ENCODE measurements around the gene RIPOR3.

The RIPOR3 gene

DNA sequence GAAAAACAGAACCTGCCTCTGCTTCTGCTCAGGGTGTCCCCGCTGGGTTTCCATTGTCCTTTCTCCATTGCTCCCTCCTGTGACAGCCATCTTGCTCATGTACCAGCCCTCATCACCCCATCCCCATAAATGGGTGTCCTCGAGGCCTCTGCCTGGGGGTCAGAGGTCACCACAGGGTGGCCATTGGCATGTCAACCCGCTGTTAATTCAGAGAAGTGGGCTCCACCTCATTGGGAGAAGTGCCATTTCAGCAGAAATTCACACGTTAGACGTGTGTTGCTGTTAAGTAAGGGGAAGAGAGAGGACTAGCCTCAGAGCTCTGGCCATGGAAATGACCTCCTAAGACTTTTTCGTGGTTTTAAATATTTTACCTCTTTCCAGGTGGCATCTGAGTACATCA is 109.2 kb downstream of the RIPOR3 start:
- H3K9me3 ChIP-seq, result no peaks in the 10 kb centered on the region
- no peak overlapping the region for H3K4me3 ChIP-seq (ENCODE audit: low read depth in 1 of 2, low read length in 1 of 2)
- no peaks in the 10 kb centered on the region for H3K27me3 ChIP-seq
- TF ChIP-seq, protein P1, sequence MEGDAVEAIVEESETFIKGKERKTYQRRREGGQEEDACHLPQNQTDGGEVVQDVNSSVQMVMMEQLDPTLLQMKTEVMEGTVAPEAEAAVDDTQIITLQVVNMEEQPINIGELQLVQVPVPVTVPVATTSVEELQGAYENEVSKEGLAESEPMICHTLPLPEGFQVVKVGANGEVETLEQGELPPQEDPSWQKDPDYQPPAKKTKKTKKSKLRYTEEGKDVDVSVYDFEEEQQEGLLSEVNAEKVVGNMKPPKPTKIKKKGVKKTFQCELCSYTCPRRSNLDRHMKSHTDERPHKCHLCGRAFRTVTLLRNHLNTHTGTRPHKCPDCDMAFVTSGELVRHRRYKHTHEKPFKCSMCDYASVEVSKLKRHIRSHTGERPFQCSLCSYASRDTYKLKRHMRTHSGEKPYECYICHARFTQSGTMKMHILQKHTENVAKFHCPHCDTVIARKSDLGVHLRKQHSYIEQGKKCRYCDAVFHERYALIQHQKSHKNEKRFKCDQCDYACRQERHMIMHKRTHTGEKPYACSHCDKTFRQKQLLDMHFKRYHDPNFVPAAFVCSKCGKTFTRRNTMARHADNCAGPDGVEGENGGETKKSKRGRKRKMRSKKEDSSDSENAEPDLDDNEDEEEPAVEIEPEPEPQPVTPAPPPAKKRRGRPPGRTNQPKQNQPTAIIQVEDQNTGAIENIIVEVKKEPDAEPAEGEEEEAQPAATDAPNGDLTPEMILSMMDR (IDR thresholded peaks at IDR 0.05), result no peak
- no peak overlapping the region for H3K27ac ChIP-seq
- H3K36me3 ChIP-seq, result peaks cover 99% of the 10 kb centered on the region
- peaks cover 13 to 14% of the 10 kb centered on the region in 2 experiments for H3K4me1 ChIP-seq (ENCODE audit: control insufficient read depth in 1 of 2, insufficient read depth in 1 of 2, low read depth in 1 of 2, low read length in 1 of 2)

DNA sequence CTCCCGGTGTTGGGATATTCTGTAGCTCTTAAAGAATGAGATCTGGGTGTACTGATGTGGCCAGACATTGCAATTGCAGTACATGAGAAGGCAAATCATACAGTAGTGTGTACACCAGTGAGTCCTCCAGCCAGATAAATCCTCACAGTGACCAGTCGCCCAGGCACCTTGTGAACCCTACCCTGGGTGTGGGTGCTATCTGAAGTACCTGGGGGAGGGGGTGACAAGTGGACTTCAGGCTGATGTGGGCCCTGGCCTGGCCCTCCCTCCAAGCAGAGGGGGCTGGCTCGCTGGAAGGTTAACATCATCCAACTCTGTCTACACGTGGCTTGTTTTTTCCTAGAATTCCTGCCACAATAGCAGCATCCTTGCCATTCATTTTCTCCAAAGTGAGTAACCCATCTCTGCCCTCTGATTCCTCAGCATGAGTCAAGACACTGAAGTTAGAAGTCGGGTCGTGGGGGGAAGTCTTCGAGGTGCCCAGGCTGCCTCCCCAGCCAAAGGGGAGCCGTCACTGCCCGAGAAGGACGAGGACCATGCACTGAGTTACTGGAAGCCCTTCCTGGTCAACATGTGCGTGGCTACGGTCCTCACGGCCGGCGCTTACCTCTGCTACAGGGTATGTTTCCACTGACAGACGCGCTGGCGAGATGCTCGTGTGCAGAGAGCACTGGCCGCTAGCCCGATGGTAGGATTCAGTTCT is 110.3 kb downstream of the RIPOR3 start:
- no peaks in the 10 kb centered on the region for H3K9me3 ChIP-seq
- H3K27me3 ChIP-seq, result no peaks in the 10 kb centered on the region
- H3K4me1 ChIP-seq (ENCODE audit: control insufficient read depth in 1 of 2, insufficient read depth in 1 of 2, low read depth in 1 of 2, low read length in 1 of 2), result peaks cover 13 to 14% of the 10 kb centered on the region in 2 experiments
- H3K4me3 ChIP-seq (ENCODE audit: low read depth in 1 of 2, low read length in 1 of 2), result no peak overlapping the region
- no peak overlapping the region for H3K27ac ChIP-seq
- H3K36me3 ChIP-seq, result peaks cover 98% of the 10 kb centered on the region
- TF ChIP-seq, protein P1 (IDR thresholded peaks at IDR 0.05), result no peak

DNA sequence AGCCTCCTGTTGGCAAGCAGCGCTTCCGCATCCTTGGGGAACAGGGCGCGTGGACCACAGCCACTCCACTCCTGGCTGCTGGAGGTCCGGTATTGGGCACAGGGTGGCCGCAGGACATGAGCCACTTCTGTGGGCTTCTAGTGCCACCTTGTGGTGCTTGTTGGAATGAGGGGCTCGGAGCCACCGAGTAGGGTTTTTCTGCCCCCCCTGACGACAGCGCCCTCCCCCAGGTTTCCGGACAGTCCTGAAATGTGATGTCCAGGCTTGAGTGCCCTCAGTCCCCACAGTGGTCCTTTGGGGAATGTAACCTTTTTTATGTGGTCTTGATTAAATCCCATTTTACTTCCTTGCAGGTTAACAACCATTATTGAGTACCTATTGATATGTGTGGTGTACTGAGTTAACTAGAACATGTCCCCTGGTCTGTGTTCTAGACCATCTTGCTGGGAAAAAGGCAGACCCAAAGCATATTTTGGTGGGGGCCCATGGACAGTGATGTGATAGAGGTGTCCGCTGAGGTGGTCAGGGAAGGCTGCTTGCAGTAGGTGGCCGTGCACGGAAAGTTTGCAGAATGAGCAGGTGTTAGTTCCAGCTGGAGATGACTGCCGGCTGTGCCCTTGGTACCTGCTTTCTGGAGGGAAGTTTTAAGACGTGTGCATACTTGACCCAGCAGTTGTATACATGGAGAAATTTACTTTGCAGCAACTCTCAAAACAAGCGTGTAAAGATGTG is 111.2 kb downstream of the RIPOR3 start:
- TF ChIP-seq, protein P1 (IDR thresholded peaks at IDR 0.05), result peak; percentile 48
- Histone ChIP-seq H3K27ac (no peak overlapping the region), H3K36me3 (peaks cover 98% of the 10 kb centered on the region), H3K4me3 (ENCODE audit: low read depth in 1 of 2, low read length in 1 of 2) (no peak overlapping the region), H3K27me3 (no peaks in the 10 kb centered on the region), H3K4me1 (ENCODE audit: control insufficient read depth in 1 of 2, insufficient read depth in 1 of 2, low read depth in 1 of 2, low read length in 1 of 2) (peaks cover 11 to 12% of the 10 kb centered on the region in 2 experiments), H3K9me3 (no peaks in the 10 kb centered on the region)

DNA sequence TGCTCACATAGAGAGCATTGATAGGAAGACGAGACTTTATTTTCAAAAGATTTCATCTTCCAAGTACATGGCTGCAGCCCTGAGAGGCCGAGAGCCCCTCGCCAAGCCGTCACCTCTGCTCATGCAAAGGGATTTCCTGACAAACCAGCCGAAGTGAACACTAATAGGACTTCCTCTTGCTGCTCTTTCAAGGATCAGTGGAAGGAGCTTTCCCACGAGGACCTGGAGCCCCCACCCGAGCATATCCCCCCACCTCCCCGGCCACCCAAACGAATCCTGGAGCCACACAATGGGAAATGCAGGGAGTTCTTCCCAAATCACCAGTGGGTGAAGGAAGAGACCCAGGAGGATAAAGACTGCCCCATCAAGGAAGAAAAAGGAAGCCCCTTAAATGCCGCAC is 111.8 kb downstream of the RIPOR3 start:
- Histone ChIP-seq H3K36me3 (peaks cover 99% of the 10 kb centered on the region), H3K4me3 (ENCODE audit: low read depth in 1 of 2, low read length in 1 of 2) (no peak overlapping the region), H3K9me3 (no peaks in the 10 kb centered on the region), H3K27ac (no peak overlapping the region), H3K27me3 (no peaks in the 10 kb centered on the region), H3K4me1 (ENCODE audit: control insufficient read depth in 1 of 2, insufficient read depth in 1 of 2, low read depth in 1 of 2, low read length in 1 of 2) (peaks cover 4 to 5% of the 10 kb centered on the region in 2 experiments)
- TF ChIP-seq, protein P1 (IDR thresholded peaks at IDR 0.05), result no peak

DNA sequence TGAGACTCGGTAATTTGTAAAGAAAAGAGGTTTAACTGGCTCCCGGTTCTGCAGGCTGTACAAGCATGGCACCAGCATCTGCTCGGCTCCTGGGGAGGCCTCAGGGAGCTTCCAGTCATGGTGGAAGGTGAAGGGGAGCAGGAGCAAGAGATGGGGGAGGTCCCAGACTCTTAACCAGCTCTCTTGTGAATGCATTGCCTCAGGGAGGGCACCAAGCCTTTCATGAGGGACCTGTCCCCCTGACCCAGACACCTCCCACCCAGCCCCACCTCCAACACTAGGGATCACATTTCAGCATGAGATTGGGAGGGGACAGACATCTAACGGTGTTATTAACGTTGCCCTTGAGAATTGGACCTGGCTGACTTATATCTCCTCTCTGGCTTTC is 112.6 kb downstream of the RIPOR3 start:
- peaks cover 99% of the 10 kb centered on the region for H3K36me3 ChIP-seq
- TF ChIP-seq, protein P1 (IDR thresholded peaks at IDR 0.05), result no peak

More for the DNA sequence above, 112.6 kb downstream of the RIPOR3 start:
- Histone ChIP-seq H3K4me1 (ENCODE audit: control insufficient read depth in 1 of 2, insufficient read depth in 1 of 2, low read depth in 1 of 2, low read length in 1 of 2) (no peaks in the 10 kb centered on the region), H3K27me3 (no peaks in the 10 kb centered on the region), H3K4me3 (ENCODE audit: low read depth in 1 of 2, low read length in 1 of 2) (no peak overlapping the region), H3K9me3 (no peaks in the 10 kb centered on the region), H3K27ac (no peak overlapping the region)
